Fibroblast of skin of left quadriceps (primary cell): ENCODE measurements around the gene LIM2.
A peak's percentile ranks its signal among the peaks of the same experiment; 100 is the strongest.

Experiments
- DNase-seq, 2 experiments: peaks; one replicate each; pipeline ENCODE4 v3.0.0-alpha.2; 2013; ENCODE audit warnings: low read depth in 2 of 2

Gene LIM2

DNA sequence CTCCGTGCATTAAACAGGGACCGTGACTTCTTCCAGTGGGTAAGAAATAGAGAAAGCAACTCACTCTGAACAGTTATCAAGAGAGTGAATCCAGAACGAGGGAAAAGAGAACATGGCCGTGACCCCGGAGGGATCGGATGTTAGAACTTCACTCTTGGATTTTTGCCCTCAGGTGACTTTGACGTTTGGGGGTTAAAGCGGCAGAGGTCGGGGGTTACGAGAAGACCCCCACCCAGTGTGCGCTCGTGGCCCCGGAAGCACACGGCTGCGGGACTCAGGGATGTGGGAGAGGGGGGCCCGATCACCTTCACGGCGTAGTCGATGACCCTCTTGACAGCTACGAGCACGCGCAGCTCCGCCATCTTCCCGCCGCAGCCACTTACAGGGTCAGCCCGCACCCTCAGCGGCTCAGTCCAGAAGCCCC, 21.8 kb downstream of the LIM2 start, which contains the start of gene ETFB:
Gene ETFB, minus strand, starts transcription at position 424 of the 424 bp plus-strand sequence. Its CDS starts 62 bp downstream, at position 362.
- DNase-seq: no peak

DNA sequence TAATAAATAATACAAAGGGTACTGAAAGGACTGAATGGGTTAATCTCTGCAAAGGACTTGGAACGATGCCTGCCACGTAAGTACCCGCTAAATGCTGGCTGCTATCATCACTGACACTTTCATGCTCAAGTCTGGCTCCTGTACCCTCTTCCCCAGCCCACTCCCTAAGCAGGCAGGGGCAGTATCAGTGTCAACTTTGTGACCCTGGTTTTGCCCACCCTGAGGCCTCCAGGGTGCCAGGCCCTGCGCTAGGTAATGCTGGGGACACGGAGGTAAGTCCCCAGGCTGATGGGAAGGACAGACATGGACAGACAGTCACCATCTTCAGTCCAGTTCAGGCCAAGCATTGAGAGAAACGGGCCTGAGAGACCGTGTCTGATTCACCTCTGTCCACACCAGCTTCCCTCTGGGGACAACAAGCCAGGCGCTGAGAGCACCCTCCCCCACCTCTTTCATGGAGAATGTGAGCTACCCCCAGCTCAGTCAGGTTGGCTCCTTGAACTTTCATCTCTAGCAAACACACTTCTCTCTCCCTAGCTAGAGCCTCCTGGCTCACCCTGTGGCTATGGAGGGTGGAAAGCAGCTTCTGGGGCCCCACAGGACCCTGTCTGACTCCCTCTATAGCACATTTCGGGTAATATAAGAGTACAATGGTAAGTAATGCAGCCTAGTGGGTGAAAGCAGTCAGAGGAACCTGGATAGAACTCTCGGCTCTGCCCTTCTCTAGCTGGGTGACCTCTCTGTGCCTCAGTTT, 22.4 kb downstream of the LIM2 start:
- no peak for DNase-seq

DNA sequence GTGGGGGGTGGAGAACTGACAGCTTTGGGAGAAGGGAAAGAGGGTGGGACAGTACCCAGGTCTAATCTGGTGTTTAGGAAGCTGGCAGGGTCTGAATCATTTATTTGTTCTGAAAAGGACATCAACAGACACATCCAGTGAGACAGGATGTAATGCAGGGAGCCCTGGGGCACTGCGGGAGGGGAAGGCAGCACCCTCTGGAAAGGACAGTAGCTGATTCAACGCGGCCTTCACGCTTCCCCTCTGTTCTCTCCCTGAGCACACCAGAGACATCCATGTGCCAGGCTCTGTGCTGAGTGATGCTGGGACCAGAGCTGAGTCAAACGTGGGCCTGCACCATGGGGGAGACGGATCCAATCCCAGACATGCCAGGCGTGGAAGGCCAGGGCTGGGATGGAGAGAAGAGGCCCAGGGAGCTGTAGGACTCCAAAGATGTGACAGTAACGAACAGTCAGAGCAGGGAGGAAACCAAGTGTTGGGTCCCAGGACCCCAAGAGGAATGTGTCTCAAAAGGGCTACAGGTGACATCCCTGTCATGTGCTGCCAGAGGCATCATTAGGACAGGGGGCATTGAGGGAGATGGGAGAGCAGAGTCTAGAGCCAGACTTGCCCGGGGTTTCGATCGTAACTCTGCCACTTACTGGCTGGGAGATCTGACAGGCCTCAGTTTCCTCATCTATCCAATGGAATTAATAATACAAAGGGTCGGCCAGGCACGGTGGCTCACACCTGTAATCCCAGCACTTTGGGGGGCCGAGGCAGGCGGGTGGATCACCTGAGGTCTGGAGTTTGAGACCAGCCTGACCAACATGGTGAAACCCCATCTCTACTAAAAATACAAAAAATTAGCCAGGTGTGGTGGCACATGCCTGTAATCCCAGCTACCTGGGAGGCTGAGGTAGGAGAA, 23.3 kb downstream of the LIM2 start:
- no peak for DNase-seq

DNA sequence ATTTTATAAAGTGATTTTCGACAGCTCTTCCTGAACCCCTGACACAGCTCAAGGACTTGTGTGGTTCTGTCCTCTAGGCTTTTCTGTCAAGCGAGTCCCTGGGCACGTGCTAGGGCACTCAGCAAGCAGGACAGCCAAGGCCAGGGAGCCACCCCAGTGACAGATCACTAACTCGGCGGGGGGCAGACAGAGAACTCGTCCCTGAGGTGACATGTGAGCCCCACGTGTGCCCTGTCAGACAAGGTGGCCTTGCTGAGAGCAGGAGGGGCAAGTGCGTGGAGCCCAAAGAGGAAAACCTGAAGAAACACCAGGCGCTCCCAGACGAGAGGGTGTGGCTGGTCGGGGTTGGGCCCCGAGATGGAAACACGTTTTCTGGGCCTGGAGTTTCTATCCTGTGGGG, 26.5 kb downstream of the LIM2 start:
- DNase-seq: no peak

DNA sequence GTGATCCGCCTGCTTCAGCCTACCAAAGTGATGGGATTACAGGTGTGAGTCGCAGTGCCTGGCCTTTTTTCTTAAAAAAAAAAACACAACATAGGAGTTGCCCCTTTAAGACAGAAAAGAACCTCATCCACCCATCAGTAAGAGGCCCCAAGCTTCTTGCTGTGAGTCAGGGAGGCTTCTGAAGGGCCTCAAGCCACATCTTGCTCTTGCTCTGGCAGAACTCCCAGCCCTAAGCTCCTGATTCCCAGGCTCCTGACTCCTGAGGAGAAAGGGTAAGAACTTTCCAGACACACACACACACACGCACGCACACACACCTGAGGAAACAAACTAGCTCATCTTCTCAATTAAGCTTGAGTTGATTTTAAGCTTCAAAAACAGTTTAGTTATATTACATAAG, 28.5 kb downstream of the LIM2 start:
- DNase-seq: peak; percentile 49 to 57

DNA sequence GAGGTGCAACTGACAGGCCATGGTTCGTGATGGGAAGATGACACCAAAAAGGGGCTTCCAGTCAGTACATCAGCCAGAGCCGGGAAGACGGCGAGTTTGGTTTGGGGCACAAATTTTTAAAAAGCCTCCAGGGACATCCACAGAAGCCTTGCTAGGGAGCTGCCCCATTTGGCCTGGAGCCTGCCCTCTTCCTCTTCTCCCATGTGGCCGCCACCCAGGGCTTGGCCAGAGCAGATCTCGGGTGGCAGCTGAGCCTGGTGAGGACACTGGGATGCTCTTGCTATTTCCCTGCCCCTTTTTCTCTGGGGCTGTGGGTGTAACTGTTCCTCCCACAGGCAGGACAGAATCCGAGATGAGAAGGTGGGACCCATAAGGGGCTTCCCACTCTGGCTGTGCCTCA, 29.8 kb downstream of the LIM2 start:
- DNase-seq: no peak

DNA sequence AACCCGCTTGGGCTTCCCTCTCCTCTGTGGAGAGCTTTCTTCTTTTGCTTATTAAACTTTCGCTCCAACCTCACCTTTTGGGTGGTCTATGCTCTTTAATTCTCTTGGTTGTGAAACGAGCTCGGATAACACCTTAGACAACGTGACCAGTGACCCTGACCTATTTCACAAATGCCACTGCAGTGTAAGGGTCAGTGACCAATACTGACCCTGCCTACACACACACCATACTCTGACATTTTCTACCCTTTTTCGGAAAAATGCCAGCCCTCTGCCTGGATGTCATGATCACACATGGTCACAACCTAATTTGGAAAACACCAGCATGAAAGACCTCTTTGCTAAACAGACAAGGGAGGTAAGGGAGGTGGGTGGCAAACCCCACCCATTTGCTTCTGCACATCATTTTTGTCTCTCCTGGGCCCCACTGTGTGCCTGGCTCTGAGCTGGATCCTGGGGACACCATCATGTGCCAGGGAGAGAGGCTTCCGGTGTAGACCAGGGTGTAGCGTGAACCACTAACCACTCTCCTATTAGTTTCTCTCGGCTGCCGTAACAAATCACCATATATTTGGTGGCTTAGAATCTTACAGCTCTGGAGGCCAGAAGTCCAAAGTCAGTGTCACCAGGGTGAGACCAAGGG, 31.5 kb downstream of the LIM2 start:
- no peak for DNase-seq

DNA sequence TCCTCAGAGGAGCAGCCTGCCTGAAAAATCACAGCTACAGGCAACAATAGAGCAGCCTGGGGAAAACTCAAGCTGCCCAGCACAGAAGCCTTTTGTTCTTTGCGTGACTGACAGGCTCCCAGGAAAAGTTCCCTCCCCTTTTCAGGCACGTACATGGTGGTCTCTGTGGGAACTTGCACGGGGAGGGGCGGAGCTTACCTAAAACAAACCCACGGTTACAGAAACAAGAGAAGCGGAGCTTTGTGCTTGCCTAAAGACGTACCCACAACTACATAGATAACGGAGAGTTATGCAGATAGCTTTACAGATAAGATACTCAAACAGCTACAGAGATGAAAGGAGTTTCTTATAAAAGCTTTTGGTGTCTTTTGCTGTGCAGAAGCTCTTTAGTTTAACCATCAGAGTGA, 33.0 kb downstream of the LIM2 start:
- no peak for DNase-seq

DNA sequence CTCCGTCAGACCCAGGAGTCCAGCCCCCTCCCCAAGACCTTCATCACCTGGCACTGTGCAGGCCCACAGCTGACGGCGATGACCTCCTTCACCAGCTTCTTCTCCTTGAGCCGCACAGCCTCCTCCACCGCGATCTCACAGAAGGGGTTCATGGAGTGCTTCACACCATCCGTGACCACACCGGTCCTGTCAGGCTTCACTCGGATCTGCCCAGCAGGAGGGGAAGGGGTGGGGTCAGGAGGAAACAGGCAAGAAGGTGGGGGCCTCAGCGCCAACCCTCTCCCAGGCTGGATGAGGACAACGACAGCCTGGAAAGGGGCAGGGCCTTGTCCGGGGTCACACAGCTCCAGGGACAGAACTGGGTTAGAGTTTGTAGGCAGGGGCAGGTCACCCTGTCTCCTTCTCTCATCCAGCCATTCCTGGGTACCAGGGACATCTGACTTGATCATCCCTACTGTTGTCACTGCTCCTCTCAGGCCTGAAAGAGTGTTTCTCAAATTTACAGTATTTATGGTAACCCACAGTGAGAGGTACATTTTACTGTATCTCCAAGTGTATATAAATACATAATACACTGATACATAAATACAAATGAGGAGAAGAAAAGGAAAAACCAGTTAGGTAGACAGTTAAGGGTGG, 33.6 kb downstream of the LIM2 start:
- DNase-seq: no peak

DNA sequence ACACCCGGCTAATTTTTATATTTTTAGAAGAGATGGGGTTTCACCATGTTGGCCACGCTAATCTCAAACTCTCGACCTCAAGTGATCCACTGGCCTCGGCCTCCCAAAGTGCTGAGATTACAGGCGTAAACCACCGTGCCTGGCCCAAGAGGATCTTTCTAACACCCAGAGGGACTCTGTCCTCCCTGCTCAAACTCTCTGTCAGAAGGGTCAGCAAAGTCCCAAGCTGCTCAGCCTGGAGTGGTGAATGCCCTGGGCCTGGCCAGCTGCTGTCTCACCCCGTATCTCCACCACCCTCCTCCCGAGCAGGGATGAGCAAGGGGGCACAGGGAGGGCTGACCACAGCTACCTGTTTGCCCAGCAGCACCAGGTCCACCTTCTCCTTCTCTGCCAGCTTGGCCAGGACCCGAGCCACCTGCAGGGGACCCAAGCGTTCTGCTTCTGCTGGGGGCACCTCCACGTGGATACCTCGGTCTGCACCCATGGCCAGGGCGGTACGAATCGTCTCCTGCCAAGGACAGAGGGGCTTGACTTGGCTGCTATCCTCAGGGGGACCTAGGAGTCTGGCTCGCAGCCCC, 34.9 kb downstream of the LIM2 start:
- DNase-seq: no peak

DNA sequence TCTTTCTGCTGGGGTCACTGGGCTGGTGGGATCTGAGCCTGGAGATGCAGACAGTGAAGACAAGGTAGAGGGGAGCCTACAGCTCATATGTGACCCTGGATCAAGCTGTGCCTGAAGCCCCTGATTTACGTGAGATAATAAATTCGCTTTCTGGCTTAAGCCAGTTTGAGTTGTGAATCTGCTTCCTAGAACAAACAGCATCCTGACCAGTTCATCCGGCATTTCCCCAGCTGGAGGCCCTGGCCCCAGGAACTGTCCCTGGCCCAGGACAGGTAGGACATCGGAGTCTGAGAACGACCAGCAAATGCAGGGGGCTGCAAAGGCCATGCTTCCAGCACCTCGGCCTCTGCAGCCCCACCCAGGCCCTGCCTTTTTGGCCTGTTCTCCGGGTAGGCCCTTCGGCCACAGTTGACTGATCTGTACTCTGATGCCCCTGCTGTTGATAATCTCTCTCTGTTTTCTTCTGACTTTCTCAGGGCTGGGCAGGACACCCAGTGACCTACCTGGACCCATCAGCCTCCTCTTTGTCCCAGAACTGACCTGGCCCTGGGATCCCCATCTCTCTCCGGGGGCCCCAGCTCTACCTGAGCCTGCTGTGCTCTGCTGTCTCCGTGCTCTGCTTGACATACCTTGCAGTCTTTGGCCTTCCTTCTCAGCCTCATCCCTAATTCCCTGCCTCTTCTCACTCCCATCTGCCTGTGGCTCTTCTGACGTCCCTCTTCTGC, 36.3 kb downstream of the LIM2 start:
- DNase-seq: no peak

DNA sequence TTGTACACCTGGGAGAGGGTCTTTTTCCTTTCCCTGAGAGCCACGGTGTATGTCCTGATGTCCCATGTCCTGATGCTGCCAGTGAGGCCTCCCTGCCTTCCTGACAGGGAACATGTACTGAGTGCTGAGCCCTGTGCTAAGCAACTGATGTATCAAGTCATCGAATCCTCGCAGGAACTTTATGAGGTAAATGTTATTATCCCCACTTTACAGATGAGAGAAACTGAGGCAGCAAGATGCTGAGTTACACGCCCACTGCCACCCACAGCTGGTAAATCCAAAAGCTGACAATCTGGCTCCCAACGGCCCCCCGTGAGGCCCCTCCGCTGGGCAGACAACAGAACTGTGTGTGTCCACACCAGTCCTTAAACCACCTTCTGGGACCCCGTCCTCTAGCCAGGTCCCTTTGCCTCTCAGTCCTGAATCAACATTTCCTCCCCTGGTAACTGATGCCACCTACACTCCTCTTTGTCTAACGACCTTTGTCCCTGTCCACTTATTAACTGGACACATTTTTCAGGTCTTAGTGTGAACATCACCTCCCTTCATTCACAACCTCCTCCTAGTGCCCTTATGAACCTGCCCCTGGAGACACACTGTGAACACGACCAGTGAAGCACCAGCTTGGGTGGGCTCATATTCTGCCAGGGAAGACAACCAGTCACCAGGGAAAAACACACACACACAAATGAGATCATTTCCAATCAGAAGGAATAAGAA, 40.4 kb downstream of the LIM2 start:
- no peak for DNase-seq

DNA sequence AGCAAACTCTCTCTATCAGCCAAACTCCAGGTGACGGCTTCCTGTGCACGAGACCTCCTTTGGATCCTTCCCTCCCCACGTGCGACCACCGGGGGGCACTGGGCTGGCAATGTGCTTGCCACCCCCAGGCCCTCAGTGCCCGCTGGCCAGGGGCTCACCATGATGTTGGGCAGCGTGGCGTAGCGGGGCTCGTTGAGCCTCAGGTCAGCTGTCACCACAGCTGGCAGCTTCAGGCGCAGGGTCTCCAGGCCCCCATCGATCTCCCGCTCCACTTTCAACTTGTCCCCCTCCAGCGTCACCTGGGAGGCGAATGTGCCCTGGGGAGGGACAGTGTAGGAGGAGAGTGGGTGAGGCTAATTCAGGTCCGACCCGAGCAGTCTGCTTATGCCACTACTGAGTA, 41.0 kb downstream of the LIM2 start:
- DNase-seq: no peak

DNA sequence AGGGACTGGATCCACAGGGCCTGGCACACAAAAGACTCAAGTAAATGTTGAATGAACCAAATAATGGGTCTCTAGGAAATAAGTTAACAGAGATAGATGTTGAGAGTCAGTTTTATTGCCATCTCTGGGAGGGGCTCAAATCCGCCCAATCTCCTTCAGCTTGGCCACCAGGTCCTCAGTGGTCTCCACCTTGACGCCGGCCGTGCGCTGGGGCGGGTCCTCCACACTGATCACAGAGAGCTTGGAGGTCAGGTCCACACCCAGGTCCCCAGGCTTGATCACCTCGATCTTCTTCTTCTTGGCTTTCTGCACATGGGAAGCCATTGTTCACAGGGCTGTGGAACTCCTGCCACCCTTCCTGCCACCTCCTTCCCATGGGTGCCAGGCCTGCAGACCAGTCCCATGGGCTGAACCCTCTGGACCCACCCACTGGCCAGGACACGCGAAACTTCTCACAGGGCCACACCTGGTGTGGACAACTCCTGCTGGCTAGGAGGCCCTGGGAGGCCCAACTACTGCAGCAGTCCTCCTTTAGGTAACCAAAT, 42.6 kb downstream of the LIM2 start:
- no peak for DNase-seq

DNA sequence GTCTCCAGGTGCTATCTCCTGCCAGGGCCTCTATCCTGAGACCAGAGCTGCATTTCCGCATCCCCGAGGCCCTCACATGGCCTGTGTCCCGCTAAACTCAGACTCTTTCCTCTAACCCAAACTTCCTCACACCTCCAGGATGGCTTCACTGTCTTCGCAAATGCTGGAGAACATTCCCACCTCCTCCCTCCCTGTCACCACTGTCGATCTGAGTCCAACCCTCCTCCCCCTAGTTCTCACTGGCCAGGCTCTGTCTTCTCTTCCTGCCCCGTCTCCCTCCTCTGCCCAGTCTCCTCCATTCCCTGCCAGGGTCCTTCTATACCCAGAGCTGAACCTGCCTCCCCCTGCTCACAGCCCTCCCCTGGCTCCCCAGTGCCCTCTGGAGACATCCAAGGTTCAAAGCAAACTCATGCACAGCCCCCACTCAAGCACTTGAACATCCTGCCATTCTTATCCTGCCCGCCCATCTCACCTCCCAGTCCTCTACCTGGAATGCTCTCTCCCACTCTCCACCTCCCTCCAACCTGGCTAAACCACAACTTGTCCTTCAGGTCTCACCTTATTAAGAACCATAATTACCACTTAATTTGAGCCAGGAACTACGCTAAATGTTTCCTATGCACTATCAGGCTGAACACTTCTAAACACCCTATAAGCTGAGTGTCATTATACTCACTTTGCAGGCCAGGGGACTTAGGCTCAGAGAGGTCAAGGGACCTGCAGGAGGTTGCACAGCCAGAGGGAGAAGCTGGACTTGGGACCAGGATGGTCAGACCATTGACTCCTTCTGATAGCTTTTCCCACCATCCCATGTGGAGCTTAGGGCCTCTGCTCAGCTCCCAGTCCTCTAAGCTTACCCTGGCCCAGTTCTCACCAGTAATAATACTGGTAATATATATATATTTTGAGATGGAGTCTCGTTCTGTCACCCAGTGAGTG, 44.9 kb downstream of the LIM2 start:
- DNase-seq: no peak

DNA sequence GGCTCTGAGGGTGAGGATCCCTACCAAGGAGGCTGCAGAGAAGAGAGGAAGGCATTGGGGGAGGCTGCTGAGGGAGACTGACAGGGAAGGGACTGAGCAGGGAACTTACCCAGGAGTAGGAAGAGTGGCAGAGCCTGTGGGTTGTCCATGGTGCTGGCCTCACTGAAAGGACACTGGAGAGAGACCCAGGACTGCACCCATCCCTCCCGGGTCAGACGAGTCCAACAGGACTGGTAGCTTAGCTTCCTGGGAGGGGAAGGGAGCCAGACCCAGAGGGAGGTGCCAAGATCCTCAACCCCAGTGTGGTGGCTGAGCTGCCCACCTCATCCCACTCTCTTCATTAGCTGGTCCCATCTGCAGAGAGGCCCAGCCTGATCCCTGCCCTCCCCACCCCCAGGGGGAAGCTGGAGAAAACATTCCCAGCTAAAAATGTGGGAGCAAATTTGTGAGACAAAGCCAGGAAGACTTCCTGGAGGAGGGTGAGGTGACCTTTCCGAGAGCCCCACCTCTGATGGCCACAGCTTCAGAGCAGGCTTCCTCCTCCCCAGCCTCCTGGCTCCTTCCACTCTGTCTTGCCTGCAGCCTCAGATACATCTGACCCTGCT, 45.7 kb downstream of the LIM2 start, which contains the start of gene VSIG10L:
Gene VSIG10L, minus strand, starts transcription at position 164 of the 605 bp plus-strand sequence. Its CDS starts 15 bp downstream, at position 149.
- no peak for DNase-seq

DNA sequence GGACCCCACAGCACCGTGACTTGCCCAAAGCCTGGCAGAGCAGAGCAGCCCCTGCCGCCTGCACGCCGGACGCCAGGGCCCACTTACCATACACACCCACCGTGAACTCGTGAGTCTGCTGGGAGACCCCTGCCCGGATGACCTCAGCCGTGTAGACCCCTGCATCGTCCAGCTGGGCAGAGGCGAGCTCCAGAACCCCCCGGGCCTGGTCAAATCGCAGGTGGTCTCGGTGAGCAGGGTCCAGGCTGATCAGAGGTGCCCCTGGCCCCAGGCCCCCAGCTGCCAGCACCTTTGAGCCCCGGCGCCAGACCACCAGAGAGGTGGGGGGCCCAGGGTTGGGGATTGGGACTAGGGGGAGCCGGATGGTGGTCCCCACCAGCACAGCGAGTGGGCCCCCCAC, 46.7 kb downstream of the LIM2 start:
- no peak for DNase-seq
